ENCODE results near the gene LCMT1. TPM values are rescaled to one million over a fixed set of nuclear protein-coding genes. Genes with fewer than 3 reads are reported as not detected.

Gene LCMT1
- total RNA-seq, 4 donors from 2014 or later, result 25.1 to 31.6 (median 29.9) TPM

DNA sequence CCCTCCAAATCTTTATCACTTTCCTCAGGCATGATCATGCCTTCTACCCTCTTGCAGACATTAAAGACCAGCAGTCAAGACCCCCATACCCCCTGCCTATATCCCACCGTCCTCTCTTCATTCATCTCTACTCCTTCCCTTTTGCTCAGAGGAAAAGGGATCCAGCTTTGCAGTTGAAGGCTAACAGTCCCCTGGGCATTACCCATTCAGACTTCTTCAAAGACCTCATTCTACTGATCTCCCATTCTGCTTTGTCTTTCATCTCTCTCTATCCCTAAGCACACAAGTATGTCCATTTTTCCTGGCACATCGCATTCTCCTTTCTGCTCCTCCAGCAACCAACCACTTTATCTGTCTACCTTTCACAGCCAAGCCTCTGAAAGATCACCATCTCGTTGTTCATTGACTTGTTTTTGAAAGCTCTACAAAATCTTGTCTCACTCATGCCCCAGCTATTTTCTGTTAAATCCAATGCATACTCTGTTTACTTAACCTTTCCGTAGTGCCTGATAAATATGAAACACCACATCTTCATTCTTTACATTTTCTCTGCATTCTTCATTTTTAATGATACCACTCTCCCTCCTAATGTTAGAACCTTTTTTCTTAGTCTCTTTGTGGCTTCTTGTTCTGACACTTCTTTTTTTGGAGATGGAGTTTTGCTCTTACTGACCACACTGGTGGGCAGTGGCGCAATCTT, 14.1 kb upstream of the LCMT1 start:
- TF ChIP-seq, protein P1, sequence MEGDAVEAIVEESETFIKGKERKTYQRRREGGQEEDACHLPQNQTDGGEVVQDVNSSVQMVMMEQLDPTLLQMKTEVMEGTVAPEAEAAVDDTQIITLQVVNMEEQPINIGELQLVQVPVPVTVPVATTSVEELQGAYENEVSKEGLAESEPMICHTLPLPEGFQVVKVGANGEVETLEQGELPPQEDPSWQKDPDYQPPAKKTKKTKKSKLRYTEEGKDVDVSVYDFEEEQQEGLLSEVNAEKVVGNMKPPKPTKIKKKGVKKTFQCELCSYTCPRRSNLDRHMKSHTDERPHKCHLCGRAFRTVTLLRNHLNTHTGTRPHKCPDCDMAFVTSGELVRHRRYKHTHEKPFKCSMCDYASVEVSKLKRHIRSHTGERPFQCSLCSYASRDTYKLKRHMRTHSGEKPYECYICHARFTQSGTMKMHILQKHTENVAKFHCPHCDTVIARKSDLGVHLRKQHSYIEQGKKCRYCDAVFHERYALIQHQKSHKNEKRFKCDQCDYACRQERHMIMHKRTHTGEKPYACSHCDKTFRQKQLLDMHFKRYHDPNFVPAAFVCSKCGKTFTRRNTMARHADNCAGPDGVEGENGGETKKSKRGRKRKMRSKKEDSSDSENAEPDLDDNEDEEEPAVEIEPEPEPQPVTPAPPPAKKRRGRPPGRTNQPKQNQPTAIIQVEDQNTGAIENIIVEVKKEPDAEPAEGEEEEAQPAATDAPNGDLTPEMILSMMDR (IDR thresholded peaks at IDR 0.05; ENCODE audit: low read depth), result no peak

DNA sequence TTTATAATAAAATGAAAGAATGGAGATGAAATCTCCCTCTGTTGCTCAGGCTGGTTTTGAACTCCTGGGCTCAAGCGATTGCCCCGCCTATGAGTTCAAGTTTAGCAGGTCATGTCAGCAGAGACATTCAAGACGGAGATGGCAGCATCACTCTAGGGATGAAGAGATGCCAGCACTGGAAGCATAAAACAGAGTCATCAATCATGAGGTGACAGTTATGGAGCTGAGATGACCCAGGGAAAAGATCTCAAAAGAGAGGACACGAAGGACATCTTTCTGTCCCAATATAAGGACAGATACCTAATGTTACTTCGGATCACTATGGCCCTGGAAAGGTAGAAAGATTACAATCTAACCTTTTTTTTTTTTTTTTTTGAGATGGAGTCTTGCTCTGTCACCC, 11.0 kb upstream of the LCMT1 start:
- TF ChIP-seq, protein P1 (IDR thresholded peaks at IDR 0.05; ENCODE audit: low read depth), result no peak

DNA sequence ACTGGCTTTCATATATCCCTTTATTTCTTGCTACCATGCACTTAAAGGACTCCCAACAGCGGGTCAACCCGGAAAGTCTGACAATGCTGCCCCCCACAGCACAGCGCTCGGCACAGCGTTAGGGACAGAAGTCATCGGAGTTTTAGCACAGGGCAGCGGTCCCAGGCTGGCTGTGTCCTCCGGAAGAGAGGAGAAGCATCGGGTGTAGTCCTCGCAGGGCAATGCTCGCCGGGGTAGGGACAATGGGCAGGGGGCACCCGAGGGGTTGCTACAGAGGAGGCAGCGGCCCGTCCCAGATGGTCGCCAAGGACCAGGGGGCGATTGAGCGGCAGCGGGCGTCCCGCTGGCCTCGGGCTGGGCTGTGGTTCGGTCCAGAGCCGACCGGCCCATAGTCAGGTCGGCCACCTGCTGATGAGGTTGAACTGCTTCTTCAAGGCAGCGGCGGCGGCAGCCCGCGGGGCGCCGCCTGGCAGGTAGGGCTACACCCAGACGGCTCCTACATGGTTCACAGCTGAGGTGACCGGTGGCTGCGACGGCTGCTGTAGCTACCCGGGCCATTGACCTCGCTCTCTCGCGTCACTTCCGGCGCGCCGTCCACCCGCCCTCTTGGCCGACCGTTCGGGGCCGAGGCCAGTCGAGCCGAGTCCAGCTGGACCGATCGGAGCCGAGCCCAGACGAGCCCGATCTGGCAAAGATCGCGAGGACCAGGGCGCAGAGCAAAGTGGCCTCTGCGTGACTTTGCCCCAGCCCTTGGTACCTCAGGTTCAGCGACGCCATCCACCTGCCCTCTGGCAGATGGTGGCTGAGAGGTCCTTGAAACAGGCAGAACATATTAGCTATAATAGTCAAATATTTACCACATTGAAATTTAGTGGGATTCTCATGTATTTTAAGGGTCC, 4.7 kb upstream of the LCMT1 start:
- TF ChIP-seq, protein P1 (IDR thresholded peaks at IDR 0.05; ENCODE audit: low read depth), result no peak

DNA sequence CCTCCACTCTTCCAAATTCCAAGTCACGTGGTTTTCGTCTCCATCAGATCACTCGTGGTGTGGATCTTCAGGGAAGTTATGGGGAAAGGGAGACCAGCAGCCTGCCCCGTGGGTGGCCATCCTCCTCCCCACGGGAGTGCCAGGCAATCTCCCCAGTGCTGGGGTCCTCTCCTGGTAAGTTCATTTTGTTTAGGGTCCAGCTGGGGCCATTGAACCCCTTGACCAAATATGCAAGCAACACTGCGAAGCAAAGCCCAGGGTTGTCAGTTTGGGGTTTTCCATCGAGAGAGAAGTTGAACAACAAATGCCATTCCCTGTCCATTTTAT, 4.1 kb upstream of the LCMT1 start:
- TF ChIP-seq, protein P1 (IDR thresholded peaks at IDR 0.05; ENCODE audit: low read depth), result no peak

DNA sequence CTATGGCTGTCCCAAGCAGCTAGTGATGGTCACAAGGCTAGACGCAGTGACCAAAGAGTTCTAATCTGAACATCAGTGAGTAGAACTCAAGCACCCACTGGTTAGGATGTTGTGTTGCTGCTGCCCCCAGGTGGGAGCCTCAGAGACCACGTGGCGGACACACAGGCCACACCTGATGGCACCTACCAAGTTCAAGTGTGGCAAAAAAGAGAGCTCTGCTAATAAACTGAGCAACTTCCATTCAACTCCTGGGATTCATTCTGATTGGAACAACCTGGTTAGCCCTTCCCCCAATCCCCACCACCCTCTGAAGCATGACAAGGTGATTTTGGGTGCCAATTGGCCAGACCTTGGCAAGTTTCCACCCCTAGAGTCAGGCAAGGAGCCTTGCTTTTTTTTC, 3.5 kb upstream of the LCMT1 start:
- TF ChIP-seq, protein P1 (IDR thresholded peaks at IDR 0.05; ENCODE audit: low read depth), result no peak

DNA sequence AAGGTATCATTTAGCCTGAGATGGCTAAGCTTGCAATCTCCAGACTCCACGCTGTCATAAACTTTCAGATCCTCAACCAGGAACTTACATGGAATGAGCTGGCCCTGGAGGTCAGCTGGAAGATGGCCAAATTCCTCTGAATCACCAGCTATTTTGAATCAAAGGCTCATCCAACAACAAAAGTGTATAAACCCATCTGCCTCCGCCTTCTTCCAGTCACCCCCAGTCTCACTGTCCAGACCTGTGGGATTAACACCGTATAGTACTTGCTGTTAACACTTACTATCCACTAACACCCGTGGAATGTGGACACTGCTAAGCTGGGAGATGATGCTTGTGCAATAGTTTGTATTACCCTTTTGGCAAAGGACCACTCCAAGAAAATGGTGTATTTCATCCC, 1.9 kb upstream of the LCMT1 start:
- TF ChIP-seq, protein P1 (IDR thresholded peaks at IDR 0.05; ENCODE audit: low read depth), result no peak

DNA sequence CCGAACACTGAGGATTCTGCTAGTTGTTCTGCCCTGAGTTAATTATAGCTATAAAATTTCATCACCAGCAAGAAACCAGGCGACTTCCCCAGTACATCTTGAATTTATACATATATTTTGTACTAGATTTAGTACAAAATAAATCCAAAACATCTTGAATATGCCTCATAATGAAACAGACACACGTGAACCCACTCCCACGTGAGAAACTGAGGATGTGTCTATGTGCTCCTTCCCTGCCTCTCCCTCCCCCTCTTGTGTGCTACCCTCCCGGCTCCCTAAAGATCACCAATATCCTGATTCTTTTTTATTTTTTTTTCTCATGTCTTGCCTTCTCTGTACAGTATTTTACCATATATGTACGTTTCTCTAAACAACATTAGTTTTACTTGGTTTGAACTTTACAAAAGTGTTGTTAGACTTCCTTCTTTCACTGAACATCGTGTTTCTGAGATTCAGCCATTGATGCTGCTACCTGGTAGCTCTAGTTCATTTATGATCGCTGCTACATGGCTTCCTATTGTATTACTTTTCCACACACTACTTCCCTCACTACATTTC, 1.1 kb upstream of the LCMT1 start:
- TF ChIP-seq, protein P1 (IDR thresholded peaks at IDR 0.05; ENCODE audit: low read depth), result no peak

Data from subcutaneous adipose tissue (tissue), 4 donors.